Uterus (tissue), 4 donors: ENCODE measurements around the gene SCP2. TPM values are rescaled to one million over a fixed set of nuclear protein-coding genes. Genes with fewer than 3 reads are reported as not detected.

ENCODE experiments used
- DNase-seq, 2 donors: peaks; one replicate each; pipeline ENCODE4 v3.0.0-alpha.2; 2019 to 2020
- H3K27ac ChIP-seq, 2 donors: fragments of 200-600 bp; sonication (generic); 1 replicate in 1 of 2; 2 replicates in 1 of 2; pipeline ENCODE4 v1.5.1; 2016 to 2018
- H3K27me3 ChIP-seq, 2 donors: fragments of 200-600 bp; sonication (generic); one replicate each; pipeline ENCODE4 v1.5.1; 2018 to 2019; ENCODE audit warnings: control low read depth in 1 of 2
- H3K36me3 ChIP-seq, 2 donors: fragments of 200-600 bp; sonication (generic); one replicate each; pipeline ENCODE4 v1.5.1; 2019; ENCODE audit warnings: control low read depth in 1 of 2
- H3K4me1 ChIP-seq, 2 donors: fragments of 200-600 bp; sonication (generic); one replicate each; pipeline ENCODE4 v1.5.1; 2018 to 2019; ENCODE audit warnings: control low read depth in 1 of 2
- H3K4me3 ChIP-seq, 2 donors: fragments of 200-600 bp; sonication (generic); 1 replicate in 1 of 2; 2 replicates in 1 of 2; pipeline ENCODE4 v1.5.1; 2018 to 2019; ENCODE audit warnings: mild to moderate bottlenecking in 1 of 2
- H3K9me3 ChIP-seq, 2 donors: fragments of 200-600 bp; sonication (generic); one replicate each; pipeline ENCODE4 v1.5.1; 2019; ENCODE audit warnings: control low read depth in 1 of 2
- CTCF ChIP-seq, 4 experiments: fragments of 200-600 bp in 2 of 4; fragments of 450-650 bp in 2 of 4; sonication (generic) in 2 of 4; IDR thresholded peaks; one replicate each; pipeline ENCODE4 v1.5.1; 2016 to 2019; ENCODE audit warnings: antibody characterized with exemption in 4 of 4, mild to moderate bottlenecking in 2 of 4, moderate library complexity in 1 of 4
- POLR2A ChIP-seq, 2 donors: fragments of 450-650 bp; IDR thresholded peaks; one replicate each; pipeline ENCODE4 v1.6.1; 2016; ENCODE audit warnings: antibody characterized with exemption in 2 of 2, mild to moderate bottlenecking in 1 of 2, moderate library complexity in 1 of 2
- intact Hi-C: fragments of 100-400 bp; cut with DNase I; formaldehyde crosslinking; loops from one replicate; pipeline ENCODE4 v1.15.1; 2023; ENCODE audit warnings: low total_unique reads
- microRNA counts, 2 donors: library from miRNA; unstranded; fragments of <30 nt; microRNA quantifications; one replicate each; lab custom pipeline; 2016 to 2017
- microRNA-seq: library from miRNA; unstranded; fragments of <30 nt; microRNA quantifications from one replicate; pipeline ENCODE4, GENCODE V29; 2016; ENCODE audit warnings: borderline microRNAs expressed, borderline replicate concordance
- small RNA-seq: library from RNA; depleted of rRNA; stranded (forward); fragments of <200 nt; gene quantifications from one replicate; pipeline ENCODE3, GENCODE V24; 2016
- total RNA-seq, 4 donors: library from RNA; depleted of rRNA in 3 of 4; stranded (reverse); fragments of >200 nt in 3 of 4; gene quantifications; one replicate each; pipeline versions ENCODE4 v1.1.0 to v1.2.4, GENCODE V29; 2014 to 2023
- donor health status: DM: yes; HTN: yes; CAD: no.

Gene SCP2
- total RNA-seq, 4 donors from 2014 or later = 29.2 to 151 (median 84.6) TPM

- intact Hi-C loops = no loop called here
- H3K9me3 ChIP-seq = no peaks in the 10 kb centered on the region
- H3K36me3 ChIP-seq = no peaks in the 10 kb centered on the region
- no peaks in the 10 kb centered on the region for H3K4me1 ChIP-seq
- TF ChIP-seq CTCF (IDR thresholded peaks at IDR 0.05) (no peak), POLR2A (IDR thresholded peaks at IDR 0.05) (no peak)
- H3K27me3 ChIP-seq = no peaks in the 10 kb centered on the region
- H3K4me3 ChIP-seq = no peak overlapping the region
- H3K27ac ChIP-seq = no peak overlapping the region
- DNase-seq = no peak
Measured at GRCh38 chr1:53094533-53094919, 167.4 kb downstream of the SCP2 start.

MicroRNAs encoded within 50 kb of the gene (microRNA counts, 767-probe panel; counts per million panel counts)
- microRNA hsa-miR-1273f (lab: Ali Mortazavi, UCI) (0 counts per million in 2 donors), microRNA hsa-miR-1273g-5p (lab: Ali Mortazavi, UCI) (0 counts per million in 2 donors)

Small RNA genes lying within 50 kb of the gene (microRNA-seq; reads per million reads assigned to microRNA genes)
- gene MIR1273F (not detected), gene MIR1273G (not detected), gene MIR5095 (not detected)

Small RNA genes lying within 50 kb of the gene (small RNA-seq; reads per million reads assigned to genes)
- gene AC099677.1 (not detected), gene AC099677.2 (not detected), gene HIGD1AP11 (not detected), gene MIR1273F (not detected), gene MIR1273G (not detected), gene MIR5095 (not detected)

Other genes starting within 250 kb of the SCP2 start
- gene COA7, start 228.9 kb upstream of the SCP2 start, total RNA-seq = 10 to 100 TPM in 2 of 4 donors, 1 to 10 TPM in 2; 4.1 to 18.8 (median 11.2) TPM
- gene ZYG11B, start 200.8 kb upstream of the SCP2 start, total RNA-seq = 100 to 1,000 TPM in 1 of 4 donors, 10 to 100 TPM in 3; 22.5 to 100 (median 45.8) TPM
- gene ZYG11A, start 84.5 kb upstream of the SCP2 start, total RNA-seq = under 1 TPM in 2 of 4 donors, not detected in 2; 0.12 to 0.35 TPM
- 100 to 1,000 TPM in 1 of 4 donors, 10 to 100 TPM in 3; 32.0 to 256 (median 90.6) TPM for gene ECHDC2, start 5.5 kb upstream of the SCP2 start, total RNA-seq
- 100 to 1,000 TPM in 1 of 4 donors, 10 to 100 TPM in 3; 20.9 to 100 (median 71.8) TPM for gene PODN, start 134.9 kb downstream of the SCP2 start, total RNA-seq
- gene SLC1A7, start 215.4 kb downstream of the SCP2 start, total RNA-seq = under 1 TPM in 1 of 4 donors, not detected in 3; 0.24 TPM